ENCODE measurements around the gene IL12RB2. TPM values are rescaled to one million over a fixed set of nuclear protein-coding genes. Genes with fewer than 3 reads are reported as not detected.

The IL12RB2 gene
- total and polyA plus RNA-seq, 2 donors (not counting 1 experiment from before 2014, with no cell fraction given), result 0.67 TPM; not detected in 1

GRCh38 chr1:67371043-67371442, 63.4 kb downstream of the IL12RB2 start:
- Histone ChIP-seq H3K4me1 (ENCODE audit: control insufficient read depth in 2 of 2, insufficient read depth in 2 of 2, low read length in 2 of 2) (no peaks in the 10 kb centered on the region), H3K36me3 (replicated peaks in 1 of 2; ENCODE audit: control extremely low read depth in 1 of 2, control insufficient read depth in 1 of 2, extremely low read depth in 1 of 2, insufficient read depth in 2 of 2, low read length in 1 of 2) (no peaks in the 10 kb centered on the region), H3K4me3 (ENCODE audit: control extremely low read depth in 1 of 5, extremely low read depth in 1 of 5, insufficient read depth in 1 of 5, low read depth in 2 of 5, low read length in 4 of 5) (no peak overlapping the region), H2AFZ (ENCODE audit: insufficient read depth, low read depth, low read length, poor library complexity, severe bottlenecking) (no peak overlapping the region), H3K9me3 (ENCODE audit: control extremely low read depth in 1 of 3, control insufficient read depth in 2 of 3, insufficient read depth in 1 of 3, low read length in 2 of 3) (no peaks in the 10 kb centered on the region), H3K27me3 (replicated peaks in 1 of 4; ENCODE audit: control extremely low read depth in 1 of 4, control insufficient read depth in 3 of 4, insufficient read depth in 4 of 4, low read length in 3 of 4) (no peaks in the 10 kb centered on the region), H3K4me2 (replicated peaks; ENCODE audit: low read depth, low read length, poor library complexity, severe bottlenecking) (no peak overlapping the region), H3K9ac (ENCODE audit: low read length) (no peak overlapping the region), H3K79me2 (ENCODE audit: control insufficient read depth, insufficient read depth, low read length) (no peaks in the 10 kb centered on the region), H3K27ac (ENCODE audit: low read length in 2 of 2) (no peak overlapping the region), H4K20me1 (ENCODE audit: control insufficient read depth, insufficient read depth, low read length, poor library complexity, severe bottlenecking) (no peaks in the 10 kb centered on the region)
- CTCF ChIA-PET, result no interaction called here
- Mint-ChIP-seq H3K9me3 (ENCODE audit: insufficient read depth) (no peaks in the 10 kb centered on the region), H3K4me1 (no peaks in the 10 kb centered on the region), H3K27ac (no peak overlapping the region), H3K27me3 (no peaks in the 10 kb centered on the region), H3K4me3 (no peak overlapping the region)
- intact Hi-C loops (cut with micrococcal nuclease), result no loop called here
- ATAC-seq (ENCODE audit: low read depth), result no peak
- POLR2A ChIA-PET, result no interaction called here
- TF ChIP-seq, protein P1, sequence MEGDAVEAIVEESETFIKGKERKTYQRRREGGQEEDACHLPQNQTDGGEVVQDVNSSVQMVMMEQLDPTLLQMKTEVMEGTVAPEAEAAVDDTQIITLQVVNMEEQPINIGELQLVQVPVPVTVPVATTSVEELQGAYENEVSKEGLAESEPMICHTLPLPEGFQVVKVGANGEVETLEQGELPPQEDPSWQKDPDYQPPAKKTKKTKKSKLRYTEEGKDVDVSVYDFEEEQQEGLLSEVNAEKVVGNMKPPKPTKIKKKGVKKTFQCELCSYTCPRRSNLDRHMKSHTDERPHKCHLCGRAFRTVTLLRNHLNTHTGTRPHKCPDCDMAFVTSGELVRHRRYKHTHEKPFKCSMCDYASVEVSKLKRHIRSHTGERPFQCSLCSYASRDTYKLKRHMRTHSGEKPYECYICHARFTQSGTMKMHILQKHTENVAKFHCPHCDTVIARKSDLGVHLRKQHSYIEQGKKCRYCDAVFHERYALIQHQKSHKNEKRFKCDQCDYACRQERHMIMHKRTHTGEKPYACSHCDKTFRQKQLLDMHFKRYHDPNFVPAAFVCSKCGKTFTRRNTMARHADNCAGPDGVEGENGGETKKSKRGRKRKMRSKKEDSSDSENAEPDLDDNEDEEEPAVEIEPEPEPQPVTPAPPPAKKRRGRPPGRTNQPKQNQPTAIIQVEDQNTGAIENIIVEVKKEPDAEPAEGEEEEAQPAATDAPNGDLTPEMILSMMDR (IDR thresholded peaks at IDR 0.05), result no peak
- TF ChIP-seq EZH2 (IDR thresholded peaks at IDR 0.05; ENCODE audit: borderline replicate concordance, insufficient read depth, low read depth, low read length, poor library complexity, severe bottlenecking), result no peak
- no peak for DNase-seq
- WGBS (ENCODE audit: insufficient coverage), result 100% methylated on average over 2 of the region's 2 CpGs

GRCh38 chr1:67371681-67372080, 64.0 kb downstream of the IL12RB2 start:
- no peaks in the 10 kb centered on the region for H3K27me3 Mint-ChIP-seq
- CTCF ChIA-PET, result no interaction called here

More at GRCh38 chr1:67371681-67372080, 64.0 kb downstream of the IL12RB2 start:
- Histone ChIP-seq H3K9ac (ENCODE audit: low read length) (no peak overlapping the region), H3K27me3 (replicated peaks in 1 of 4; ENCODE audit: control extremely low read depth in 1 of 4, control insufficient read depth in 3 of 4, insufficient read depth in 4 of 4, low read length in 3 of 4) (no peaks in the 10 kb centered on the region), H4K20me1 (ENCODE audit: control insufficient read depth, insufficient read depth, low read length, poor library complexity, severe bottlenecking) (no peaks in the 10 kb centered on the region), H3K9me3 (ENCODE audit: control extremely low read depth in 1 of 3, control insufficient read depth in 2 of 3, insufficient read depth in 1 of 3, low read length in 2 of 3) (no peaks in the 10 kb centered on the region), H3K79me2 (ENCODE audit: control insufficient read depth, insufficient read depth, low read length) (no peaks in the 10 kb centered on the region), H3K36me3 (replicated peaks in 1 of 2; ENCODE audit: control extremely low read depth in 1 of 2, control insufficient read depth in 1 of 2, extremely low read depth in 1 of 2, insufficient read depth in 2 of 2, low read length in 1 of 2) (no peaks in the 10 kb centered on the region), H3K4me2 (replicated peaks; ENCODE audit: low read depth, low read length, poor library complexity, severe bottlenecking) (no peak overlapping the region), H2AFZ (ENCODE audit: insufficient read depth, low read depth, low read length, poor library complexity, severe bottlenecking) (no peak overlapping the region), H3K4me3 (ENCODE audit: control extremely low read depth in 1 of 5, extremely low read depth in 1 of 5, insufficient read depth in 1 of 5, low read depth in 2 of 5, low read length in 4 of 5) (no peak overlapping the region), H3K4me1 (ENCODE audit: control insufficient read depth in 2 of 2, insufficient read depth in 2 of 2, low read length in 2 of 2) (no peaks in the 10 kb centered on the region), H3K27ac (ENCODE audit: low read length in 2 of 2) (no peak overlapping the region)
- ATAC-seq (ENCODE audit: low read depth), result no peak
- intact Hi-C loops (cut with micrococcal nuclease), result no loop called here
- Mint-ChIP-seq H3K4me3 (no peak overlapping the region), H3K27ac (no peak overlapping the region), H3K4me1 (no peaks in the 10 kb centered on the region), H3K9me3 (ENCODE audit: insufficient read depth) (no peaks in the 10 kb centered on the region)
- no peak for DNase-seq
- WGBS (ENCODE audit: insufficient coverage), result 64% methylated on average over 1 of the region's 5 CpGs
- POLR2A ChIA-PET, result no interaction called here
- no peak for TF ChIP-seq EZH2 (IDR thresholded peaks at IDR 0.05; ENCODE audit: borderline replicate concordance, insufficient read depth, low read depth, low read length, poor library complexity, severe bottlenecking)
- TF ChIP-seq, protein P1 (IDR thresholded peaks at IDR 0.05), result no peak
